Measurements from ENCODE around the gene CNTNAP2.

DNA sequence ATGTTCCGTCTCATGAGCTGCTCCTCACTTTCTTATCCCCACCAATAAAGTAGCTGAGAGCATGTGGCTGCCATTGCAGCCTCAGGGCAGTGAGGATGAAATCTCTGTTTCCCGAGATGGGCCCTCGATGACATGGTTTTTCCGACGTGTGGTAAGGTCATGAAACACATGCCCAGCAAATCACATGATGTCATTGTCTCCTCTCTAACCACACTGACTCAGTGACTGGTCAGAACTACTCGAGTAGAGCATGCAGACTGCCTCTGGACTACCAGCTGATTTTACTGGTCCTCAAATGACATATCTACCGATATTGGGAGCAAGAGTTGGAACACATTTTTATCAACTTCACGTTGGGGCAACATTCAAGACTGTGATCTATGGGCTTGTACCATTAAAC lies 786.1 kb downstream of the CNTNAP2 start:
- TF ChIP-seq, protein P1, sequence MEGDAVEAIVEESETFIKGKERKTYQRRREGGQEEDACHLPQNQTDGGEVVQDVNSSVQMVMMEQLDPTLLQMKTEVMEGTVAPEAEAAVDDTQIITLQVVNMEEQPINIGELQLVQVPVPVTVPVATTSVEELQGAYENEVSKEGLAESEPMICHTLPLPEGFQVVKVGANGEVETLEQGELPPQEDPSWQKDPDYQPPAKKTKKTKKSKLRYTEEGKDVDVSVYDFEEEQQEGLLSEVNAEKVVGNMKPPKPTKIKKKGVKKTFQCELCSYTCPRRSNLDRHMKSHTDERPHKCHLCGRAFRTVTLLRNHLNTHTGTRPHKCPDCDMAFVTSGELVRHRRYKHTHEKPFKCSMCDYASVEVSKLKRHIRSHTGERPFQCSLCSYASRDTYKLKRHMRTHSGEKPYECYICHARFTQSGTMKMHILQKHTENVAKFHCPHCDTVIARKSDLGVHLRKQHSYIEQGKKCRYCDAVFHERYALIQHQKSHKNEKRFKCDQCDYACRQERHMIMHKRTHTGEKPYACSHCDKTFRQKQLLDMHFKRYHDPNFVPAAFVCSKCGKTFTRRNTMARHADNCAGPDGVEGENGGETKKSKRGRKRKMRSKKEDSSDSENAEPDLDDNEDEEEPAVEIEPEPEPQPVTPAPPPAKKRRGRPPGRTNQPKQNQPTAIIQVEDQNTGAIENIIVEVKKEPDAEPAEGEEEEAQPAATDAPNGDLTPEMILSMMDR (IDR thresholded peaks at IDR 0.05), result no peak
- TF ChIP-seq POLR2A (IDR thresholded peaks at IDR 0.05), result no peak

All from stomach (tissue), 4 donors.